Left lung (tissue), 10 donors: ENCODE results near the gene RAB22A. TPM values are rescaled to one million over a fixed set of nuclear protein-coding genes. Genes with fewer than 3 reads are reported as not detected.
A peak's percentile ranks its signal among the peaks of the same experiment; 100 is the strongest.

Source experiments
- ATAC-seq: fragments of 200-7000 bp; cut with Tn5 transposase; one replicate; pipeline ENCODE4 v1.9.1; 2020; ENCODE audit warnings: moderate library complexity
- DNase-seq, 4 donors: peaks; one replicate each; pipeline ENCODE4 v3.0.0-alpha.2; 2013 to 2020
- H3K27ac ChIP-seq, 2 donors: fragments of 200-600 bp; sonication (generic) in 1 of 2; one replicate each; pipeline versions ENCODE4 v1.5.0 to v1.8.0; 2020 to 2021
- H3K27me3 ChIP-seq, 2 donors: fragments of 200-600 bp; sonication (generic) in 1 of 2; one replicate each; pipeline versions ENCODE4 v1.5.0 to v1.8.0; 2020 to 2021
- H3K36me3 ChIP-seq, 2 donors: fragments of 200-600 bp; sonication (generic) in 1 of 2; one replicate each; pipeline versions ENCODE4 v1.5.0 to v1.8.0; 2020 to 2021
- H3K4me1 ChIP-seq, 2 donors: fragments of 200-600 bp; one replicate each; pipeline ENCODE4 v1.8.0; 2021
- H3K4me3 ChIP-seq, 2 donors: fragments of 200-600 bp; sonication (generic) in 1 of 2; one replicate each; pipeline versions ENCODE4 v1.5.0 to v1.8.0; 2020 to 2021; ENCODE audit warnings: mild to moderate bottlenecking in 1 of 2
- H3K9me3 ChIP-seq, 2 donors: fragments of 200-600 bp; sonication (generic) in 1 of 2; one replicate each; pipeline versions ENCODE4 v1.5.0 to v1.8.0; 2020 to 2021
- intact Hi-C, 2 donors: fragments of 100-400 bp; cut with DNase I; formaldehyde crosslinking; loops; one replicate each; pipeline versions ENCODE4 v1.11.2 to v1.14.2; 2022
- polyA plus RNA-seq, 6 donors: library from polyadenylated mRNA; unstranded; fragments of 120-200 nt; gene quantifications; one replicate each; pipeline ENCODE4 v1.2.1, GENCODE V29; 2013; ENCODE audit not compliant: insufficient read length in 6 of 6
- total RNA-seq, 2 donors: library from RNA; stranded (reverse); fragmentation: NEBNext Ultra II Directional; extraction: Animal tissue kit (Norgen Biotek cat#: 25700); gene quantifications; one replicate each; pipeline ENCODE4 v1.2.1, GENCODE V29; 2021
- TF ChIP-seq, protein P1 (sequence below), 2 donors: fragments of 200-600 bp; sonication (generic) in 1 of 2; IDR thresholded peaks; one replicate each; pipeline versions ENCODE4 v1.5.0 to v1.8.0; 2021; ENCODE audit warnings: antibody characterized with exemption in 2 of 2
- donor health status: DM: no; HTN: yes; CAD: no.
- donor health status: DM: no; HTN: no; CAD: no.

Gene RAB22A
- total and polyA plus RNA-seq, 8 donors, result 17.3 to 26.2 (median 19.3) TPM

- TF ChIP-seq, protein P1, sequence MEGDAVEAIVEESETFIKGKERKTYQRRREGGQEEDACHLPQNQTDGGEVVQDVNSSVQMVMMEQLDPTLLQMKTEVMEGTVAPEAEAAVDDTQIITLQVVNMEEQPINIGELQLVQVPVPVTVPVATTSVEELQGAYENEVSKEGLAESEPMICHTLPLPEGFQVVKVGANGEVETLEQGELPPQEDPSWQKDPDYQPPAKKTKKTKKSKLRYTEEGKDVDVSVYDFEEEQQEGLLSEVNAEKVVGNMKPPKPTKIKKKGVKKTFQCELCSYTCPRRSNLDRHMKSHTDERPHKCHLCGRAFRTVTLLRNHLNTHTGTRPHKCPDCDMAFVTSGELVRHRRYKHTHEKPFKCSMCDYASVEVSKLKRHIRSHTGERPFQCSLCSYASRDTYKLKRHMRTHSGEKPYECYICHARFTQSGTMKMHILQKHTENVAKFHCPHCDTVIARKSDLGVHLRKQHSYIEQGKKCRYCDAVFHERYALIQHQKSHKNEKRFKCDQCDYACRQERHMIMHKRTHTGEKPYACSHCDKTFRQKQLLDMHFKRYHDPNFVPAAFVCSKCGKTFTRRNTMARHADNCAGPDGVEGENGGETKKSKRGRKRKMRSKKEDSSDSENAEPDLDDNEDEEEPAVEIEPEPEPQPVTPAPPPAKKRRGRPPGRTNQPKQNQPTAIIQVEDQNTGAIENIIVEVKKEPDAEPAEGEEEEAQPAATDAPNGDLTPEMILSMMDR (IDR thresholded peaks at IDR 0.05), result no peak
- peaks cover 0 to 22% of the 10 kb centered on the region in 2 donors for H3K4me1 ChIP-seq
- H3K36me3 ChIP-seq, result peaks cover 0 to 27% of the 10 kb centered on the region in 2 donors
- intact Hi-C loops, result no loop called here
- H3K27ac ChIP-seq, result peak overlapping the region in 1 of 2 donors; percentile 3
- no peak overlapping the region for H3K4me3 ChIP-seq
- ATAC-seq (no peak), DNase-seq (no peak)
- no peaks in the 10 kb centered on the region for H3K9me3 ChIP-seq
- no peaks in the 10 kb centered on the region for H3K27me3 ChIP-seq
These were observed 21.9 kb upstream of the RAB22A start for GRCh38 chr20:58287638-58288037.

- Histone ChIP-seq H3K9me3 (no peaks in the 10 kb centered on the region), H3K4me3 (no peak overlapping the region), H3K4me1 (peaks cover 0 to 22% of the 10 kb centered on the region in 2 donors), H3K36me3 (peaks cover 0 to 23% of the 10 kb centered on the region in 2 donors), H3K27ac (no peak overlapping the region), H3K27me3 (no peaks in the 10 kb centered on the region)
- no peak for DNase-seq
- intact Hi-C loops, result no loop called here
- ATAC-seq, result no peak
- TF ChIP-seq, protein P1 (IDR thresholded peaks at IDR 0.05), result no peak
These were observed 20.4 kb upstream of the RAB22A start for GRCh38 chr20:58289143-58289542.

- Histone ChIP-seq H3K36me3 (no peaks in the 10 kb centered on the region), H3K9me3 (no peaks in the 10 kb centered on the region), H3K27ac (no peak overlapping the region), H3K4me3 (no peak overlapping the region), H3K4me1 (no peaks in the 10 kb centered on the region), H3K27me3 (no peaks in the 10 kb centered on the region)
- TF ChIP-seq, protein P1 (IDR thresholded peaks at IDR 0.05), result no peak
- intact Hi-C loops, result no loop called here
- DNase-seq, result no peak
- peak; percentile 22 for ATAC-seq
These were observed 16.1 kb upstream of the RAB22A start for GRCh38 chr20:58293453-58293852.

GRCh38 chr20:58294497-58295455 is 14.7 kb upstream of the RAB22A start:
- H3K4me1 ChIP-seq, result no peaks in the 10 kb centered on the region
- intact Hi-C loops, result no loop called here
- ATAC-seq (no peak), DNase-seq (no peak)
- TF ChIP-seq, protein P1 (IDR thresholded peaks at IDR 0.05), result no peak
- H3K4me3 ChIP-seq, result no peak overlapping the region
- no peaks in the 10 kb centered on the region for H3K36me3 ChIP-seq
- no peak overlapping the region for H3K27ac ChIP-seq
- H3K9me3 ChIP-seq, result no peaks in the 10 kb centered on the region
- H3K27me3 ChIP-seq, result no peaks in the 10 kb centered on the region

DNA sequence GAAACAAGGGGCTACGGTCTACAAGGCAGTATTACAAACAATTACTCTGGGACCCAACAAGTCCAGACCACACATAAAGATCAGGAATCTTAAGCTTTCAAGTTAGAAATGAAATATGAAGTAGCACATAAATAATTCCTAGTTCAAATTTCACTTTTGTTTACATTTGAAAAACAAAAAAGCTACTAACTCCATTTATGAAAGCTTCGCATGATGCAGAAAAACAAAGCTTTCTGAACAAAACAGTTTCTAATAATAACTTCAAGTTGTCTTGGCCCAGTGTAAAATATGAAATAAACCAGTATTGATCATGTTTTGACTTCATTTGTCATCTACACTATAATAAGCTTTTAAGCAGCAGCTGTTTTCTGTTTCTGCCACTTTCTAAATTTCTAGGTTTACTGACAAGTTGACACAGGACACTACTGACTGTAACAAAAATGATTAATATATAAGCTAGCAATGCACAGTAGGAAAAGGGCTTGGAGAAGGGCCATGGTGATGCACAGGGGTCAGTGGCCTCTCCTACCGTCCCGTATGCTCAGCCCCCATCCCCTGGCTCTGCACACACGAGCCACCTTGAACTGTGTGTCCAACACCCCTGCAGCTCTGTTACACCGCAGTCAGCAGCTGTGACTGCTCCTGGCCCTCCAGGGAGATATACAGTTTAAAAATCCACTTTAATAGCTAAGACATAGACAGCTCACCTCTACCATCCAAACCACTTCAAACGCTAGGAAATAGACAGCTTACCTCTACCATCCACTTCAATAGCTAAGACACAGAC is 13.3 kb upstream of the RAB22A start:
- Histone ChIP-seq H3K9me3 (no peaks in the 10 kb centered on the region), H3K27ac (no peak overlapping the region), H3K4me1 (no peaks in the 10 kb centered on the region), H3K4me3 (no peak overlapping the region), H3K36me3 (no peaks in the 10 kb centered on the region), H3K27me3 (no peaks in the 10 kb centered on the region)
- ATAC-seq, result no peak
- TF ChIP-seq, protein P1 (IDR thresholded peaks at IDR 0.05), result no peak
- no peak for DNase-seq
- intact Hi-C loops, result no loop called here
